Muscle layer of colon (tissue), 2 donors: ENCODE results near the gene ARFGEF3.

ENCODE experiments used
- H3K27ac ChIP-seq: one replicate; pipeline ENCODE4 v1.7.0; 2013; ENCODE audit warnings: low read depth, mild to moderate bottlenecking, low read length, moderate library complexity
- H3K27me3 ChIP-seq, 2 donors: one replicate each; pipeline ENCODE4 v1.7.0; 2013; ENCODE audit warnings: low read length in 2 of 2, mild to moderate bottlenecking in 2 of 2; ENCODE audit not compliant: insufficient read depth in 2 of 2, control insufficient read depth in 1 of 2
- H3K36me3 ChIP-seq: one replicate; pipeline ENCODE4 v1.7.0; 2013; ENCODE audit warnings: mild to moderate bottlenecking, low read length; ENCODE audit not compliant: insufficient read depth
- H3K4me1 ChIP-seq: one replicate; pipeline ENCODE4 v1.7.0; 2013; ENCODE audit warnings: mild to moderate bottlenecking, low read length; ENCODE audit not compliant: insufficient read depth
- H3K4me3 ChIP-seq, 2 donors: one replicate each; pipeline ENCODE4 v1.7.0; 2013; ENCODE audit warnings: low read length in 2 of 2, low read depth in 1 of 2, mild to moderate bottlenecking in 1 of 2, moderate library complexity in 1 of 2
- H3K9ac ChIP-seq: one replicate; pipeline ENCODE4 v1.7.0; 2013; ENCODE audit warnings: low read length
- H3K9me3 ChIP-seq: one replicate; pipeline ENCODE4 v1.7.0; 2013; ENCODE audit warnings: mild to moderate bottlenecking, low read length
- donor health status: abdominal sarcoma.
- donor health status: Adenocarcinoma of cecum.

Gene ARFGEF3

DNA sequence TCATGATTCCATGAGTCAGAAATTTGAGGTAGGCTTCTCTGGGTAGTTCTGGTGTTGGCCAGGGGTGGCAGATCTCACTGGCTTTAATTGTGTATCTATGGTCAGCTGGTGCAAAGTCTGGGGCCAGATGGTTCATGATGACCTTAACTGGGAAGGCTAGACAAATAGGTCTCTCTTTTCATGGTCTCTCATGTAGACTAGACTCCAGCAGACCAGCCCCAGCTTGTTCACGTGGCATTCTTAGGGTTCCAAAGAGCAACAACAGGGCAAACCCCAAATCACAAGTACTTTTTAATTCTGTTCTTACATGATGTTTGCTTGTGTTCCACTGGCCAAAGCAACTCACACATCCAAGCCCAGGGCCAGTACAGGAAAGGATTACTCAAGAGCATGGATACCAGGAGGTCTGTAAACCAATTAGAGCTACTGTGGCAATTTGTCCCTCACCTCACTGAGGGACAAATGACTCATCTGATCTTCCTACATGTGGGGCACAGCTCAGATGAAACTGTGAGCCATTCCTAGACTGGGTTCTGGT is 136.1 kb downstream of the ARFGEF3 start:
- no peaks in the 10 kb centered on the region for H3K4me1 ChIP-seq
- H3K36me3 ChIP-seq: no peaks in the 10 kb centered on the region
- no peaks in the 10 kb centered on the region for H3K9me3 ChIP-seq
- H3K27ac ChIP-seq: no peak overlapping the region
- H3K27me3 ChIP-seq: no peaks in the 10 kb centered on the region
- no peak overlapping the region for H3K4me3 ChIP-seq
- no peak overlapping the region for H3K9ac ChIP-seq

DNA sequence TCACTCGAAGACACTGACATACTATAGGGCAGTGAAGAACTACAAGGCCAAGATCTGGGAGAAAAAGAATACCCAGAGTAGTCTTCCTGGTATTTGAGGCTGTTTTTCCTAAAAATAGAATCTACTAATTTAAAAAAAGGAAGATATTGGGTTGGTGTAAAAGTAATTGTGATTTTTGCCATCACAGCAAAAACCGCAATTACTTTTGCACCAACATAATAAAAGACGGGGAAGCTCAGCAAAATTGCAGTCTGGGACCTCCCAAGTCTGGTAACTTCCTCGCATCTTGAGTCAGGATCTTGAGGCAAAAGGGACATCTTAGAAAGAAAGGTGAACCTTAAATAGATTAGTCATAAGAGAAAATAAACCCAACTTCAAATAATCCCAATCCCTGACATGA is 138.7 kb downstream of the ARFGEF3 start:
- H3K4me3 ChIP-seq: no peak overlapping the region

DNA sequence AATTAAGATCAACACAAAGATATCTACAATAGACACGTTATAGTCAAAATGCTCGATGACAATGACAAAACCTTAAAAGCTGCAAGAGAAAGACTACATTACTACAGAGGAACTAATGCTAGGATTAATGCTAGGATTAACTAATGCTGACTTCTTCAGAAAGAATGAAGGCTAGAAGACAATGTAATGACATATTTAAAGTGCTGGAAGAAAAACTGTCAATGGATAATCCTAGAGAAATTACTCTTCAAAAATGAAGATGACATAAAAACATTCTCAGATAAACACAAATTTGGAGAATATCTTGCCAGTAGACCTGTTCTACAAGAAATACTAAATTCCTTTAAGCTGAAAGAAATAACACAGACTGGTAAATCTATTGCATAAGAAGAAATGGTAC is 140.8 kb downstream of the ARFGEF3 start:
- H3K9me3 ChIP-seq: no peaks in the 10 kb centered on the region
- no peak overlapping the region for H3K4me3 ChIP-seq
- no peaks in the 10 kb centered on the region for H3K36me3 ChIP-seq
- H3K27me3 ChIP-seq: no peaks in the 10 kb centered on the region
- no peak overlapping the region for H3K9ac ChIP-seq
- H3K27ac ChIP-seq: no peak overlapping the region
- H3K4me1 ChIP-seq: no peaks in the 10 kb centered on the region

More for the DNA sequence above, 138.7 kb downstream of the ARFGEF3 start:
- Histone ChIP-seq H3K9ac (no peak overlapping the region), H3K9me3 (no peaks in the 10 kb centered on the region), H3K27me3 (no peaks in the 10 kb centered on the region), H3K27ac (no peak overlapping the region), H3K4me1 (no peaks in the 10 kb centered on the region), H3K36me3 (no peaks in the 10 kb centered on the region)

DNA sequence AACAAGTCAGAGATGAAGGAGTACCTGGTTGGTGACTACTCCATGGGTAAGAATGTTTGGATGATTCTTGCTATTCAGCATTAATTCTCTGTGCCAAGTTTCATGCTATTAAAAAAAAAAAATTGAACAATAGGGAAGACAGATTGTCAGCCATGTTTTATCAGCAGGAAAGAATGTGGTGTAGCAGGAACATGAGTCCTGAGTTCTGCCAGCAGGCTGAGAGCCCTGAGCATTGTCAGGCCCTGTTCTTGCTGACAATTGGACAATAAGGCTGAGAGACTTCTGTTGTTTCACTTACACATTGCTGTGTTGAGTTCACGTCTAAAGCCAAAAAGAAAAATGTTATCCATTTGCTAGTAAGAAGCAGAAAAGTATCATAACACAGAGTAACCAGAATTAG is 145.6 kb downstream of the ARFGEF3 start:
- no peak overlapping the region for H3K4me3 ChIP-seq
- no peak overlapping the region for H3K27ac ChIP-seq
- no peaks in the 10 kb centered on the region for H3K4me1 ChIP-seq

DNA sequence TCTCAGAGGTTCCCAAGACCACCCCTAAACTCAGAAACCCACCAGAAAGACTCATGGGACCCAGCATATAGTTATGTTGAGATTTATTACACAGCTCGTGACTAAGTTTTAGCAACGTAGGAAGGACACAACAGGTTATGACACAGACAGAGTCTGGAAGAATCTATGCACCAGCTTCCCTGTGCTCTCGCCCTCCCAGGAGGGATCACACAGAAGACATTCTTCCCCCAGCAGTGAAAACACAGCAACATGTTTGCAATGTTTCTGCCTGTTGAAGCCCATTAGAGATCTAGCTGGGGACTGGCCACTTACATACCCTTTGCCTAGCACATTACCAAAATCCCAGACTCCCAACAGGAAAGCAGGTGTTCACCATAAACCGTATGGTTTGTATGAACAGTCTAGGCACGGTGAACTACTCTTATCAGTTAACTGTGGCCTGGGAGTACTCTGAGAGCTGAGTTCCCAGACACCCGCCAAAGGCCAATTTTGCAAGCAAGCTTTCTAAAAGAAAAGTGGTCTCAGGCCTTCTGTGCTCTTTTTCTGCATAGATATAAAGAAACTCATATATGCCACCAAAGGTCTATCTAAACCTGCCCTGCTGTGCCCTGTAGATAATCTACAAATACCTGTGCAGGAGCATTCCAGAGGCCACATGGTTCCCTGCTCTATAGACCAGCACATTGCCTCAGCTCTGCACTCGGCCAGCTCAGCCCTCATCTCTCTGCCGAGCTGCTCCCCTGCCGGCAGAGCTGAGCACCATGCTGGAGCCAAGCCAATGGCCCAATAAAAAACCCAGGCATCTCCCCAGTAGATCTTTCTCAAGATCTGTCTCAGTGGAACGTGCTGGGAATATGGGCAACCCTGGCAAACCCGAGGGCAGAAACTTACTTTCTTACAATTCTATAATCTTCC is 146.3 kb downstream of the ARFGEF3 start:
- H3K9ac ChIP-seq: no peak overlapping the region
- no peaks in the 10 kb centered on the region for H3K4me1 ChIP-seq
- no peaks in the 10 kb centered on the region for H3K27me3 ChIP-seq
- H3K9me3 ChIP-seq: no peaks in the 10 kb centered on the region
- H3K36me3 ChIP-seq: no peaks in the 10 kb centered on the region
- no peak overlapping the region for H3K27ac ChIP-seq
- H3K4me3 ChIP-seq: no peak overlapping the region

More for the DNA sequence above, 145.6 kb downstream of the ARFGEF3 start:
- no peak overlapping the region for H3K9ac ChIP-seq
- H3K36me3 ChIP-seq: no peaks in the 10 kb centered on the region
- H3K9me3 ChIP-seq: no peaks in the 10 kb centered on the region
- H3K27me3 ChIP-seq: no peaks in the 10 kb centered on the region

DNA sequence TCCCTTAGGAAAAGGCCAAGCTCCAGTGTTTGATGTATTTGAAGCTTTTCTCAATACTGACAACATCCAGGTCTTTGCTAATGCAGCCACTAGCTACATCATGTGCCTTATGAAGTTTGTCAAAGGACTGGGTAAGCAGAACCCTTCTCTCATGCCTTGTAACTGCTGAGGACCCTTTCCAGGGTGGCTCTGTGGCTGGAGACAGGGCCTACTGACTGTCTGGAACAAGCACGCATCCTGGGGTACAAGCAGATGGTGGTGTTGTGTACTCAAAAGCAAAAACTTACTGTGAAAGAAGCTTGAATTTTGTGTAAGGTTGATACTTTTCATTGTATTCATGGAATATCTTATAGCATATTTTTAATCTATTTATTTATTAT is 147.0 kb downstream of the ARFGEF3 start:
- no peaks in the 10 kb centered on the region for H3K9me3 ChIP-seq
- H3K27me3 ChIP-seq: no peaks in the 10 kb centered on the region
- no peak overlapping the region for H3K27ac ChIP-seq
- H3K4me3 ChIP-seq: no peak overlapping the region
- H3K36me3 ChIP-seq: no peaks in the 10 kb centered on the region
- no peak overlapping the region for H3K9ac ChIP-seq
- H3K4me1 ChIP-seq: no peaks in the 10 kb centered on the region

DNA sequence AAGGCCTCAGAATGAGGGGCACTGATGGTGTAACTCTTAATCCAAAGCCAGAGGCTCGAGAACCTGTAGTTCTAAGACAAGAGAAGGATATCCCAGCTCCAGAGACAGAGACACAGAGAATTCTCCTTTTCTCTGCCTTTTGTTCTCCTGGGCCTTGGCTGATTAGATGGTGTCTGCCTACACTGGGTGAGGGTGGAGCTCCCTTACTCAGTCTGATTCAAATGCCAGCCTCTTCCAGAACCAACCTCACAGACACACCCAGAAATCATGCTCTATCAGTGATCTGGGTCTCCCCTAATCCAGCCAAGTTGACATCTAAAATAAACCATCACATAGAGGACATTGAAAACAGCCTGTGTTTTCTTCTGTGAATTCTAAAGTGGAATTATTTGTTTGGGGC is 148.0 kb downstream of the ARFGEF3 start:
- Histone ChIP-seq H3K4me1 (no peaks in the 10 kb centered on the region), H3K9ac (no peak overlapping the region), H3K36me3 (no peaks in the 10 kb centered on the region), H3K9me3 (no peaks in the 10 kb centered on the region), H3K4me3 (no peak overlapping the region), H3K27ac (no peak overlapping the region), H3K27me3 (no peaks in the 10 kb centered on the region)

DNA sequence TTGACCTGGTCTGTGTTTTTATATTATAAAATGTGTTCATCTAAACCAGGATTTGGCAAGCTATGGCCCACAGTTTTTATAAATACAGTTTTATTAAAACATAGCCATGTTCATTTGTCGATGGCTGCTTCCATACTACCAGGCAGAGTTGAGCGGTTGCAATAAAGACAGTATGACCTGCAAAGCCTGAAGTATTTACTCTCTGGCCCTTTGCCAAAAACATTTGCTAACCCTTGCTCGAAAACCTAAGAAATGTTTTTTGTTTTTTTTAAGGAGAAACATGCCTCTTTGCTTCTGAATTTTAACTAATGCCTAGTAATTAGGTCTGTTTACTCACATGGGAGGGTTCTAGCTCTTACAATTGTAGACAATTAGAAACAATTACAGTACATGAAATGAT is 148.6 kb downstream of the ARFGEF3 start:
- Histone ChIP-seq H3K36me3 (no peaks in the 10 kb centered on the region), H3K9me3 (no peaks in the 10 kb centered on the region), H3K9ac (no peak overlapping the region), H3K4me3 (no peak overlapping the region), H3K4me1 (no peaks in the 10 kb centered on the region), H3K27ac (no peak overlapping the region), H3K27me3 (no peaks in the 10 kb centered on the region)

DNA sequence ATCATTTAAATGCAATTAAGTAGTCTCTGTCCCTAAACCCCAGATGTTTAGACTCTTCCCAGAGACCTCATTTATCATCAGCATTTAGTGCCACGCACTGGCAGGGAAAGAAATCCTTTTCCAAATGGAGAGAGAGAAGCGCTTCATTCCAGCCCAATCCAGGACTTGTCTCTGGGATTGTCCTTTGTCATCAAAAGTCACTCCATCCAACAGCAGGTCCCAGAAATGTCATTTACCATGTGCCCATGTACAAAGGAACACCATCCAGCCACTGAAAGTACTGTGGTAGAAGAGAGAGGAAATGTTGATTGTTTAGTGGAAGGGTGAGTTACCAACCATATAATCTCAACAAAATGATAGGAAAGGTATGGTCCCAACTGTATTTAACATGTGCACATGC is 149.1 kb downstream of the ARFGEF3 start:
- no peaks in the 10 kb centered on the region for H3K36me3 ChIP-seq
- no peak overlapping the region for H3K9ac ChIP-seq
- no peak overlapping the region for H3K4me3 ChIP-seq
- H3K4me1 ChIP-seq: no peaks in the 10 kb centered on the region
- no peak overlapping the region for H3K27ac ChIP-seq
- no peaks in the 10 kb centered on the region for H3K9me3 ChIP-seq
- no peaks in the 10 kb centered on the region for H3K27me3 ChIP-seq

DNA sequence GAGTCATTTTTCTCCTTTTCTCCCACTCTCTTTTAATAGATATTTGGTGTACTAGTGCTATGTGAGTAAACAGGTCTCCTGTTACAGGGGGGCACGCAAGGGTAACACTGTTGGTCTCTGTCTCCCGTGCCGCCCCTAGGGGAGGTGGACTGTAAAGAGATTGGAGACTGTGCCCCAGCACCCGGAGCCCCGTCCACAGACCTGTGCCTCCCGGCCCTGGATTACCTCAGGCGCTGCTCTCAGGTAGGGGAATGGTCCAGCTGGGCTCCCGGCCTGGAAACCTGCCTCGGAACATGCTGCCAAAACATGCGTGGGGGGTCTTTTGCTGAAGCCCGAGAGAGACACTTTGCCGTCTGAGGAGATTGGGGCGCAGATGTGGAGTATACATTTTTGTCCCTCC is 149.5 kb downstream of the ARFGEF3 start:
- Histone ChIP-seq H3K4me3 (no peak overlapping the region), H3K9ac (no peak overlapping the region), H3K9me3 (no peaks in the 10 kb centered on the region), H3K4me1 (no peaks in the 10 kb centered on the region), H3K27me3 (no peaks in the 10 kb centered on the region), H3K36me3 (no peaks in the 10 kb centered on the region), H3K27ac (no peak overlapping the region)

DNA sequence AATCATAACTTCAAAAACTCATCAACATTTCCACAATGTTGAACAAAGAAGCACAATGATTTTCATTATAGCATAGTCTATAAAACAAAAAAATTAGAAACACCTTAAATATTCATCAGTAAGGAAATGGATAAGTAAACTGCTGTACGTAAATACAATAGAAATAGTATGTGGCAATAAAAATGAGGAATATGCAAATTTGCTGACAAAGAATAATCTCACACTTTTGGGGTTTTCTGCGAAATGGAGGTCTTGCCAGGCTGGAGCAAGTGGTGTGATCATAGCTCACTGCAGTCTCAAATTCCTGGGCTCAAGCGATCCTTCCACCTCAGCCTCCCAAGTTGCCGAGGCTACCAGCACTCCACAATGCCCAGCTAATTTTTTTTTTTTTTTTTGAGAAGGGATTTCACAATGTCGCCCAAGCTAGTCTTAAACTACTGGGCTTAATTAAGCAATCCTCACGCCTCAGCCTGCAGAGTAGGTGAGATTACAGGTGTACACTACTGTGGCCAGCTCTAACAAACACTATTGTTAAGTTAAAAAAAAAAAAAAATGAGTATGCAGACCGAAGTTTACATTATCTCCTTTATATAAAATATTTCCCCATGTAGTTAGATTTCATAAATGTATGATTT is 157.1 kb downstream of the ARFGEF3 start:
- H3K9ac ChIP-seq: no peak overlapping the region
- no peaks in the 10 kb centered on the region for H3K4me1 ChIP-seq
- H3K36me3 ChIP-seq: no peaks in the 10 kb centered on the region
- no peaks in the 10 kb centered on the region for H3K9me3 ChIP-seq
- no peak overlapping the region for H3K4me3 ChIP-seq
- no peak overlapping the region for H3K27ac ChIP-seq
- no peaks in the 10 kb centered on the region for H3K27me3 ChIP-seq
